ENCODE data around the gene ATG13. TPM values are rescaled to one million over a fixed set of nuclear protein-coding genes. Genes with fewer than 3 reads are reported as not detected.

ATG13 gene
- total RNA-seq, 2 donors from 2014 or later, result 58.3 to 61.3 TPM

DNA sequence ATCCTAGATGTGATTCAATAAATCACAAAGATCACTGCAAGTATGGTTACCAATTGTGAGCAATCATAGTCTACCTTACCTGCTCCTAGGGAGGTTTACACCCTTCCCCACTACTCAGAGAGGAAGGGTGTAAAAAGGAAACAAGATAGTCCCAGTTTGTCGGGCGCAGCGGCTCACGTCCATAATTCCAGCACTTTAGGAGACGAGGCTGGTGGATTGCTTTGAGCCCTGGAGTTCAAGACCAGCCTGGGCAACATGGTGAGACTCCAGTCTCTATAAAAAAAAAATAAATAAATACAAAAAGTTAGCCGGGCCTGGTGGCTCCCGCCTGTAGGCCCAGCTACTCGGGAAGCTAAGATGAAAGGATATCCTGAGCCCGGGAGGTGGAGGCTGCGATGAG is 22.6 kb upstream of the ATG13 start:
- H3K9me3 ChIP-seq, result no peaks in the 10 kb centered on the region
- DNase-seq, result no peak
- TF ChIP-seq, protein P1, sequence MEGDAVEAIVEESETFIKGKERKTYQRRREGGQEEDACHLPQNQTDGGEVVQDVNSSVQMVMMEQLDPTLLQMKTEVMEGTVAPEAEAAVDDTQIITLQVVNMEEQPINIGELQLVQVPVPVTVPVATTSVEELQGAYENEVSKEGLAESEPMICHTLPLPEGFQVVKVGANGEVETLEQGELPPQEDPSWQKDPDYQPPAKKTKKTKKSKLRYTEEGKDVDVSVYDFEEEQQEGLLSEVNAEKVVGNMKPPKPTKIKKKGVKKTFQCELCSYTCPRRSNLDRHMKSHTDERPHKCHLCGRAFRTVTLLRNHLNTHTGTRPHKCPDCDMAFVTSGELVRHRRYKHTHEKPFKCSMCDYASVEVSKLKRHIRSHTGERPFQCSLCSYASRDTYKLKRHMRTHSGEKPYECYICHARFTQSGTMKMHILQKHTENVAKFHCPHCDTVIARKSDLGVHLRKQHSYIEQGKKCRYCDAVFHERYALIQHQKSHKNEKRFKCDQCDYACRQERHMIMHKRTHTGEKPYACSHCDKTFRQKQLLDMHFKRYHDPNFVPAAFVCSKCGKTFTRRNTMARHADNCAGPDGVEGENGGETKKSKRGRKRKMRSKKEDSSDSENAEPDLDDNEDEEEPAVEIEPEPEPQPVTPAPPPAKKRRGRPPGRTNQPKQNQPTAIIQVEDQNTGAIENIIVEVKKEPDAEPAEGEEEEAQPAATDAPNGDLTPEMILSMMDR (IDR thresholded peaks at IDR 0.05), result no peak
- peaks cover 12% of the 10 kb centered on the region for H3K4me1 ChIP-seq
- H3K9ac ChIP-seq (ENCODE audit: low read depth in 2 of 2, low read length in 2 of 2), result no peak overlapping the region
- no peak overlapping the region for H3K27ac ChIP-seq
- intact Hi-C loops (cut with DNase I), result no loop called here
- no peaks in the 10 kb centered on the region for H3K27me3 ChIP-seq
- no peaks in the 10 kb centered on the region for H3K36me3 ChIP-seq
- H3K4me3 ChIP-seq, result no peak overlapping the region

DNA sequence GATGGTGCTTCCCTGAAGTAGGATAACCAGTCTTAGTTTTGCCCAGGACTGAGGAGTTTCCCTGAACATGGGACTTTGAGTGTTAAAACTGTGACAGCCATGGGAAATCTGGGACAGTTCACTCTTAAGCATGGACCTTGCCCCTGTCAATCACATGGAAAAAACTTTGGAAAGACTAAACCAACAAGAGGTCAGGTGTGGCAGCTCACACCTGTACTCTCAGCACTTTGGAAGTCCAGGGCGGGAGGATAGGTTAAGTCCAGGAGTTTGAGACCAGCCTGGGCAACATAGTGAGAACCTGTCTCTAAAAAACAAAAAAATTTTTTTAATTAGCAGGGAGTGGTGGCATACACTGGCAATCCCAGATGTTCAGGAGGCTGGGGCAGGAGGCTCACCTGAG is 20.2 kb upstream of the ATG13 start:
- Histone ChIP-seq H3K27me3 (no peaks in the 10 kb centered on the region), H3K4me1 (no peaks in the 10 kb centered on the region), H3K36me3 (no peaks in the 10 kb centered on the region), H3K4me3 (no peak overlapping the region), H3K9me3 (no peaks in the 10 kb centered on the region), H3K9ac (ENCODE audit: low read depth in 2 of 2, low read length in 2 of 2) (no peak overlapping the region), H3K27ac (no peak overlapping the region)
- intact Hi-C loops (cut with DNase I), result no loop called here
- DNase-seq, result peak; percentile 49
- TF ChIP-seq, protein P1 (IDR thresholded peaks at IDR 0.05), result no peak

DNA sequence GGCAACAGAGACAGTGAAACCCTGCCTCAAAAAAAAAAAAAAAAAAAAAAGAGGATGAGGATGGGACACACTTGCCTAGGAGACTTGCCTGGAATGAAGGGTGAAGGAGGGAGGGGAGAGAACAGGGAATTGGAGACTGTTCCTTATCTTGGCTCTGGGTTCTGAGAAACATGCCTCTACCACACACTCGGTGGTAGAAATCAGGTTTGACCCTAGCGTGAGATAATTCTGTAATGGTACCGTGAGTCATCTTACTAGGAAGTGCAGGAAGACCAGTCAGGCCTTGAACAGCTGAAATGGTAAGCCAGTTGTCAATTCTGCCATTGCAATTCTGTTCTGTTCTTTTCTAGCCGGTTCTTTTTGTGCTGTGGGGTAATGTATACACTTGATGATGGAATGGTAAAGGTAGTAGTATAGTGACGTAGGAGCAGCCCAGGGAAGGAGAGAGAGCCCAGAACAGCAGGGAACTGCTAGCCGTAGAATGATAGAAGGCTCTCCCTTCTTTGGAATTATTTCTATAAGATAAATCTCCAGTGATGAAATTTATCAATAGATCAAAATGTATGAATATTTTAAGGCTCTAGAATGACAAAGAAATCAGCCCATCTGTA is 19.6 kb upstream of the ATG13 start:
- Histone ChIP-seq H3K27ac (no peak overlapping the region), H3K9ac (ENCODE audit: low read depth in 2 of 2, low read length in 2 of 2) (no peak overlapping the region), H3K36me3 (no peaks in the 10 kb centered on the region), H3K9me3 (no peaks in the 10 kb centered on the region), H3K27me3 (no peaks in the 10 kb centered on the region), H3K4me3 (no peak overlapping the region), H3K4me1 (no peaks in the 10 kb centered on the region)
- DNase-seq, result no peak
- TF ChIP-seq, protein P1 (IDR thresholded peaks at IDR 0.05), result no peak
- intact Hi-C loops (cut with DNase I), result no loop called here

DNA sequence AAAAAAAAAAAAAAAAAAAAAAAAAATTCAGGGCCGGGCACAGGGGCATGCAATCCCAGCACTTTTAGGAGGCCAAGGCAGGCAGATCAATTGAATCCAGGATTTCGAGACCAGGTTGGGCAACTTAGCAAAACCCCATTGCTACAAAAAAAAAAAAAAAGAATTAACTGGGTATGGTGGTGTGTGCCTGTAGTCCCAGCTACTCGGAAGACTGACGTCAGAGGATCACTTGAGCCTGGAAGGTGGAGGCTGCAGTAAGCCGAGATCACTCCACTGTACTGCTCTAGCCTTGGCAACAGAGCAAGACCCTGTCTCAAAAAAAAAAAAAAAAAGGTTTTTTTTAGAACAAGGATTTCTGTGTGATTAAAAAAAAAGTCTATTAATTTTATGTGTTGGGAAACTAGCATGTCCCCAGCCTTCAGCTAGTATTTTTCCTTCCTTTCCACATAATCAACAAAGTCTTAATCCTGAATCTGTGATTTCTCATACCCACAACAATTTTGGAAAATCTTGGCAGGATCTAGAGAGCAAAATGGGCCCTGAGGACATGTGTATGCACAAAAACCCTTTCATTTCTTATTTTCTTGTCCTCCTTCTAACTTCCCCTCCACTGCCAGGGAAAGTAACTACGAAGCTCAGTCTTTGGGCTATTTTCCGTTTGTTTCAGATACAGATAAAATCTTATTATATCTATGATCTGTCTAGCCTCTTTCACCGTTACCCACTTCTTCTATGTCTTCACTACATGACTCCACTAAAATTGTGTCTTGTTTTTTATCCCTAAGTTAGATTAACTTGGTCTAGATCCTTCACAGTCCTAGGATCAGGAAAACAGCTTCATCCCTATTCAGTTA is 17.8 kb upstream of the ATG13 start:
- intact Hi-C loops (cut with DNase I), result no loop called here
- H3K27me3 ChIP-seq, result no peaks in the 10 kb centered on the region
- no peaks in the 10 kb centered on the region for H3K4me1 ChIP-seq
- no peaks in the 10 kb centered on the region for H3K36me3 ChIP-seq
- no peaks in the 10 kb centered on the region for H3K9me3 ChIP-seq
- no peak overlapping the region for H3K4me3 ChIP-seq
- H3K9ac ChIP-seq (ENCODE audit: low read depth in 2 of 2, low read length in 2 of 2), result no peak overlapping the region
- H3K27ac ChIP-seq, result no peak overlapping the region
- DNase-seq, result no peak
- TF ChIP-seq, protein P1 (IDR thresholded peaks at IDR 0.05), result no peak

DNA sequence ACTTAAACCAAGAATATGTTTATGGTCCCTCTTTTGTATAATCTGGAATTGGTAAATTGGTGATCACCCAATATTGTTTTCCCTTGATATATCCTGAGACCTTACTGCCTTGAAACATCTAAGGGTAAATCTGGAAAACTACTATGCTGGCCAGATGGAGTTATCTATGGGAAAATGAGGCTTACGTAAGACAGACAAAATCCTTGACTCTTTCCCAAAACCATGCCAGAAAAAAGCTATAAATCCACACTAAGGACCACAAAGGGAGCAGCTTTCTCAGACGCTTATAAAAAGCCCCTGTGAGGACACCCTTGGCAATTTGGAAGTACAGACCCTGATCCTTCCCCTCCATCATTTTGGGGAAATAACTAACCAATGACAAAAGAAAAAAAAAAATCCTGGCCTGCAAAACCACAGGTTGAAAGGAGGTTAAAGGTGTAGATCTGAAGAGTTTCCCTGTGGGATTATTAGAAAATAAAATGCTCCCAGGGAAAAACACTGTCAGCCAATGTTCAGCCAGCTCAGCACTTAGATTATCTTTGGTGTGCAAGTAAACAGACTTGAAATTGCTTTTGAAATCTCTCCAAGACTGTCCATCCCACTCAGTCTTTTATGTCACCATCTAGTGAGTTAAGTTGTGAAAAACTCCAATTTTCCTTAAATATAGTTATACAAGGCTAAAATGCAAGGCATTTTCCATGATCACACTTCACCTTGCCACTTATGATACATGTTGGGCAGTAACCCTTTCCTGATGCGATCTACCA is 17.0 kb upstream of the ATG13 start:
- H3K4me3 ChIP-seq, result no peak overlapping the region
- DNase-seq, result no peak
- H3K9me3 ChIP-seq, result no peaks in the 10 kb centered on the region
- no peaks in the 10 kb centered on the region for H3K36me3 ChIP-seq
- TF ChIP-seq, protein P1 (IDR thresholded peaks at IDR 0.05), result no peak
- intact Hi-C loops (cut with DNase I), result no loop called here
- no peaks in the 10 kb centered on the region for H3K27me3 ChIP-seq
- no peaks in the 10 kb centered on the region for H3K4me1 ChIP-seq
- H3K9ac ChIP-seq (ENCODE audit: low read depth in 2 of 2, low read length in 2 of 2), result no peak overlapping the region
- H3K27ac ChIP-seq, result no peak overlapping the region

Measured in colonic mucosa (tissue), 4 donors.